Endothelial cell of umbilical vein (primary cell): ENCODE results near the gene AUTS2. TPM values are rescaled to one million over a fixed set of nuclear protein-coding genes. Genes with fewer than 3 reads are reported as not detected.

ENCODE experiments used
- BruUV-seq: library from RNA; stranded (reverse); fragments of 400-500 nt; replicated peaks from 2 replicates; lab custom pipeline; 2021; lab: Mats Ljungman, UMichigan
- CTCF ChIA-PET: fragments of 300-600, 350-600 bp; sonication (Branson Sonifier 250); formaldehyde crosslinking; loops from one replicate; lab custom pipeline; 2021; ENCODE audit warnings: antibody characterized with exemption, inconsistent platforms; lab: Charles Lee
- POLR2A ChIA-PET: fragments of 300-600, 350-600 bp; sonication (Branson Sonifier 250); formaldehyde crosslinking; loops from one replicate; lab custom pipeline; 2021; ENCODE audit warnings: antibody characterized with exemption, inconsistent platforms; lab: Charles Lee
- DNase-seq: peaks from one replicate; pipeline ENCODE4 v3.0.0-alpha.2; 2011; ENCODE audit warnings: low read depth, low spot score
- FAIRE-seq: peaks from 2 replicates; lab custom pipeline; 2011; peaks lifted over from hg19 to GRCh38; lab: Jason Lieb, UNC
- H2AFZ ChIP-seq: 2 replicates; pipeline ENCODE4 v1.6.0; 2012; ENCODE audit warnings: low read depth, low read length, control low read depth, inconsistent platforms
- H3K27ac ChIP-seq: 2 replicates; pipeline ENCODE4 v1.5.1; 2011; ENCODE audit warnings: low read depth, mild to moderate bottlenecking, control low read depth, low read length, moderate library complexity; ENCODE audit not compliant: insufficient read depth
- H3K27me3 ChIP-seq, 2 experiments: 2 replicates each; pipeline versions ENCODE4 v1.6.0 to v1.6.1; 2011; ENCODE audit warnings: low read length in 2 of 2, mixed read lengths in 1 of 2; ENCODE audit not compliant: control insufficient read depth in 2 of 2, insufficient read depth in 2 of 2
- H3K36me3 ChIP-seq, 2 experiments: 2 replicates in 1 of 2; 3 replicates in 1 of 2; pipeline ENCODE4 v1.5.1; 2011; ENCODE audit warnings: low read length in 2 of 2, mild to moderate bottlenecking in 1 of 2, moderate library complexity in 1 of 2; ENCODE audit not compliant: control insufficient read depth in 2 of 2, insufficient read depth in 2 of 2; ENCODE audit errors: extremely low read depth in 1 of 2
- H3K4me1 ChIP-seq: 3 replicates; pipeline ENCODE4 v1.5.1; 2011; ENCODE audit warnings: mild to moderate bottlenecking, low read length; ENCODE audit not compliant: control insufficient read depth, insufficient read depth; ENCODE audit errors: extremely low read depth
- H3K4me2 ChIP-seq: 2 replicates; pipeline ENCODE4 v1.6.1; 2011; ENCODE audit warnings: low read length, control low read depth, mixed read lengths; ENCODE audit not compliant: insufficient read depth
- H3K4me3 ChIP-seq, 3 experiments: fragments of 200-600 bp in 1 of 3; sonication (generic), shearing (Covaris generic) in 1 of 3; replicated peaks in 1 of 3; 2 replicates each; pipeline ENCODE4 v1.5.1; 2011 to 2016; ENCODE audit warnings: control low read depth in 3 of 3, low read length in 3 of 3, mild to moderate bottlenecking in 2 of 3, inconsistent platforms in 1 of 3, low read depth in 1 of 3, moderate library complexity in 1 of 3; ENCODE audit not compliant: insufficient read depth in 1 of 3
- H3K79me2 ChIP-seq: 2 replicates; pipeline ENCODE4 v1.6.0; 2012; ENCODE audit warnings: low read length, inconsistent platforms; ENCODE audit not compliant: control insufficient read depth, insufficient read depth
- H3K9ac ChIP-seq: replicated peaks from 2 replicates; pipeline ENCODE3; 2011; ENCODE audit warnings: low read length, control low read depth; ENCODE audit not compliant: insufficient read depth; ENCODE audit errors: extremely low read depth
- H3K9me1 ChIP-seq: replicated peaks from 3 replicates; pipeline ENCODE4 v1.6.0; 2011; ENCODE audit warnings: mild to moderate bottlenecking, low read length; ENCODE audit not compliant: control insufficient read depth, insufficient read depth; ENCODE audit errors: extremely low read depth
- H3K9me3 ChIP-seq: replicated peaks from 2 replicates; pipeline ENCODE4 v1.5.1; 2012; ENCODE audit warnings: low read length, inconsistent platforms; ENCODE audit not compliant: control insufficient read depth, insufficient read depth
- H4K20me1 ChIP-seq: replicated peaks from 2 replicates; pipeline ENCODE3; 2011; ENCODE audit warnings: mild to moderate bottlenecking, low read length; ENCODE audit not compliant: control insufficient read depth, insufficient read depth; ENCODE audit errors: extremely low read depth
- CTCF ChIP-seq, 2 donors: IDR thresholded peaks; 1 replicate in 1 of 2; 2 replicates in 1 of 2; pipeline ENCODE4 v1.5.1; 2011; ENCODE audit warnings: low read length in 2 of 2, mild to moderate bottlenecking in 2 of 2, moderate library complexity in 2 of 2, control low read depth in 1 of 2, inconsistent platforms in 1 of 2, low read depth in 1 of 2; ENCODE audit not compliant: insufficient read depth in 1 of 2; ENCODE audit errors: extremely low read depth in 1 of 2
- EZH2 ChIP-seq: IDR thresholded peaks from 2 replicates; pipeline ENCODE4 v1.6.1; 2012; ENCODE audit warnings: borderline replicate concordance, low read depth, mild to moderate bottlenecking, moderate library complexity, low read length, inconsistent platforms; ENCODE audit not compliant: severe bottlenecking
- FOS ChIP-seq: IDR thresholded peaks from 2 replicates; pipeline ENCODE4 v1.6.1; 2011; ENCODE audit warnings: mild to moderate bottlenecking, low read length, moderate library complexity, borderline replicate concordance; ENCODE audit not compliant: insufficient read depth
- GATA2 ChIP-seq: IDR thresholded peaks from 2 replicates; pipeline ENCODE4 v1.7.0; 2011; ENCODE audit warnings: low read depth, mild to moderate bottlenecking, moderate library complexity, mixed read lengths, low read length; ENCODE audit not compliant: insufficient read length, insufficient read depth
- JUN ChIP-seq: IDR thresholded peaks from 2 replicates; pipeline ENCODE4 v1.6.1; 2011; ENCODE audit warnings: borderline replicate concordance, low read depth; ENCODE audit not compliant: insufficient read length, insufficient read depth
- MAX ChIP-seq: IDR thresholded peaks from 2 replicates; pipeline ENCODE4 v1.6.1; 2011; ENCODE audit not compliant: insufficient read depth, insufficient read length
- MYC ChIP-seq: IDR thresholded peaks from one replicate; pipeline ENCODE4 v1.6.1; 2011; ENCODE audit warnings: mild to moderate bottlenecking, low read depth, low read length
- POLR2A ChIP-seq: IDR thresholded peaks from 2 replicates; pipeline ENCODE4 v1.6.1; 2012; ENCODE audit warnings: low read depth, mild to moderate bottlenecking, control low read depth, low read length
- POLR2AphosphoS5 ChIP-seq: IDR thresholded peaks from 2 replicates; pipeline ENCODE4 v1.6.1; 2012; ENCODE audit warnings: low read depth, mild to moderate bottlenecking, control low read depth, low read length, moderate library complexity; ENCODE audit not compliant: insufficient read depth
- dilution Hi-C: fragments of 300-500 bp; cut with MboI; formaldehyde crosslinking; loops from one replicate; pipeline ENCODE4 v1.15.0; 2019; ENCODE audit warnings: low sequenced_read_pairs; ENCODE audit not compliant: extremely low pct_ligation_motif_present
- intact Hi-C: fragments of 100-400 bp; cut with micrococcal nuclease; formaldehyde crosslinking; loops from one replicate; pipeline ENCODE4 v1.10.0; 2022
- polyA plus RNA-seq, 4 experiments: library from polyadenylated mRNA; depleted of rRNA in 3 of 4; stranded (reverse) in 3 of 4; unstranded in 1 of 4; fragments of >200 nt; gene quantifications; 2 replicates each; pipeline versions ENCODE4 v1.2.1 to v1.2.3, GENCODE V29; 2011 to 2012; ENCODE audit warnings: missing spikeins in 1 of 4
- total RNA-seq: library from RNA; stranded (reverse); gene quantifications from 2 replicates; pipeline ENCODE4 v1.2.3, GENCODE V29; 2021

Gene AUTS2
- total and polyA plus RNA-seq, 2 donors (not counting 3 experiments of a cell fraction or from before 2014, with no cell fraction given), result 0.59 to 8.0 TPM

- BruUV-seq, result no TSS peak
- no peak overlapping the region for H3K4me2 ChIP-seq
These were observed 727.3 kb downstream of the AUTS2 start for GRCh38 chr7:70325509-70326101.

More at GRCh38 chr7:70325509-70326101, 727.3 kb downstream of the AUTS2 start:
- intact Hi-C loops (no loop called here), dilution Hi-C loops (no loop called here)
- Histone ChIP-seq H3K36me3 (no peaks in the 10 kb centered on the region), H3K9me3 (no peaks in the 10 kb centered on the region), H3K27ac (no peak overlapping the region), H3K27me3 (no peaks in the 10 kb centered on the region), H3K4me3 (no peak overlapping the region), H2AFZ (no peak overlapping the region), H3K4me1 (no peaks in the 10 kb centered on the region), H3K79me2 (no peaks in the 10 kb centered on the region), H3K9ac (no peak overlapping the region), H3K9me1 (no peaks in the 10 kb centered on the region), H4K20me1 (no peaks in the 10 kb centered on the region)
- CTCF ChIA-PET, result no interaction called here
- TF ChIP-seq GATA2 (no peak), FOS (no peak), EZH2 (no peak), CTCF (IDR thresholded peaks at IDR 0.05; ENCODE audit: extremely low read depth in 1 of 2, insufficient read depth in 1 of 2, low read depth in 1 of 2, low read length in 2 of 2) (no peak), POLR2A (no peak), JUN (no peak), MAX (no peak), MYC (no peak), POLR2AphosphoS5 (no peak)
- FAIRE-seq (no peak), DNase-seq (no peak)
- POLR2A ChIA-PET, result no interaction called here
